AG09309 (cell line): ENCODE results near the gene KIF17.

ENCODE experiments used
- DNase-seq: peaks from one replicate; pipeline ENCODE4 v3.0.0-alpha.2; 2010; ENCODE audit warnings: low read depth
- H3K4me3 ChIP-seq: 2 replicates; pipeline ENCODE4 v1.5.1; 2011; ENCODE audit warnings: mild to moderate bottlenecking, low read depth, low read length, moderate library complexity; ENCODE audit not compliant: control insufficient read depth
- CTCF ChIP-seq: IDR thresholded peaks from 2 replicates; pipeline ENCODE4 v1.5.1; 2011; ENCODE audit warnings: mild to moderate bottlenecking, low read depth, low read length, inconsistent platforms; ENCODE audit not compliant: insufficient read depth, control insufficient read depth; ENCODE audit errors: missing control alignments

Gene KIF17

GRCh38 chr1:20716232-20716631 lies 1.6 kb downstream of the KIF17 start:
- H3K4me3 ChIP-seq, result no peak overlapping the region
- no peak for DNase-seq
- no peak for TF ChIP-seq CTCF

- no peak for TF ChIP-seq CTCF
- DNase-seq, result no peak
- no peak overlapping the region for H3K4me3 ChIP-seq
Measured at GRCh38 chr1:20715406-20715805, 2.4 kb downstream of the KIF17 start.

GRCh38 chr1:20713440-20713839 lies 4.4 kb downstream of the KIF17 start:
- H3K4me3 ChIP-seq, result no peak overlapping the region
- no peak for DNase-seq
- no peak for TF ChIP-seq CTCF

GRCh38 chr1:20712215-20712577 lies 5.6 kb downstream of the KIF17 start:
- DNase-seq, result no peak
- H3K4me3 ChIP-seq, result no peak overlapping the region
- no peak for TF ChIP-seq CTCF

- no peak for DNase-seq
- no peak for TF ChIP-seq CTCF
- no peak overlapping the region for H3K4me3 ChIP-seq
Measured at GRCh38 chr1:20711285-20712214, 6.3 kb downstream of the KIF17 start.

GRCh38 chr1:20710469-20711284 lies 7.1 kb downstream of the KIF17 start:
- TF ChIP-seq CTCF, result no peak
- no peak overlapping the region for H3K4me3 ChIP-seq
- no peak for DNase-seq
